LNCAP (cell line): ENCODE measurements around the gene AMOTL1.

ENCODE experiments used
- CTCF ChIP-seq: fragments of 450-650 bp; IDR thresholded peaks from 2 replicates; pipeline ENCODE4 v1.5.1; 2017; ENCODE audit warnings: mild to moderate bottlenecking

The AMOTL1 gene

GRCh38 chr11:94784884-94785283 is 16.7 kb downstream of the AMOTL1 start:
- no peak for TF ChIP-seq CTCF

- no peak for TF ChIP-seq CTCF
Observed at GRCh38 chr11:94785509-94785908, 17.4 kb downstream of the AMOTL1 start.

- TF ChIP-seq CTCF = peak; percentile 81
Observed at GRCh38 chr11:94786264-94787126, 18.3 kb downstream of the AMOTL1 start.

GRCh38 chr11:94787801-94788200 is 19.6 kb downstream of the AMOTL1 start:
- TF ChIP-seq CTCF = no peak

- no peak for TF ChIP-seq CTCF
Observed at GRCh38 chr11:94788396-94788795, 20.2 kb downstream of the AMOTL1 start.

- no peak for TF ChIP-seq CTCF
Observed at GRCh38 chr11:94790197-94790596, 22.0 kb downstream of the AMOTL1 start.

GRCh38 chr11:94790661-94791180 is 22.6 kb downstream of the AMOTL1 start:
- no peak for TF ChIP-seq CTCF
